Measurements from ENCODE around the gene KIF4A. TPM values are rescaled to one million over a fixed set of nuclear protein-coding genes. Genes with fewer than 3 reads are reported as not detected.

The KIF4A gene
- total RNA-seq, 2 experiments from 2014 or later: 29.9 to 40.7 TPM

DNA sequence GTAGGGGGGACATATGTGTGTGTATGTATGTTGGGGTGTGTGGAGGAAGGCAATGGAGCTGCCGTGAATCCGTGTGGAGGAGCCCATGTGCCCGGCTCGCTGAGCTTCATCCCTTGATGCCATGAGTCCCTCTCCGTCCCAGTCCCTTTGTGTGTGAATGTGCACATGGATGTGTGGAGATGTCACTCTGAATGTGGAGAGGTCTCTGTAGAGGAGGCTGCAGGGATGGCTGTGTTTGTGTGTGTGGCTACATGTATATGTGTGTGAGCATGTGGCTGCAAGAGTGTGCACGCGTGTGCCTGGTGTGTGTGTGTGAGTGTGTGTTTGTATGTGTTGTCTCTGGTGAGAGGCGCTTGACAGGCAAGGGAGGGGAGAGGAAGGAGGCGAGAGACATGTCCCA lies 156.0 kb downstream of the KIF4A start:
- POLR2A ChIA-PET: interaction anchor here (0.5 kb wide), 1 partner anchor 263 kb away, joined by 3 read pairs; no protein-coding TSS in a partner anchor

DNA sequence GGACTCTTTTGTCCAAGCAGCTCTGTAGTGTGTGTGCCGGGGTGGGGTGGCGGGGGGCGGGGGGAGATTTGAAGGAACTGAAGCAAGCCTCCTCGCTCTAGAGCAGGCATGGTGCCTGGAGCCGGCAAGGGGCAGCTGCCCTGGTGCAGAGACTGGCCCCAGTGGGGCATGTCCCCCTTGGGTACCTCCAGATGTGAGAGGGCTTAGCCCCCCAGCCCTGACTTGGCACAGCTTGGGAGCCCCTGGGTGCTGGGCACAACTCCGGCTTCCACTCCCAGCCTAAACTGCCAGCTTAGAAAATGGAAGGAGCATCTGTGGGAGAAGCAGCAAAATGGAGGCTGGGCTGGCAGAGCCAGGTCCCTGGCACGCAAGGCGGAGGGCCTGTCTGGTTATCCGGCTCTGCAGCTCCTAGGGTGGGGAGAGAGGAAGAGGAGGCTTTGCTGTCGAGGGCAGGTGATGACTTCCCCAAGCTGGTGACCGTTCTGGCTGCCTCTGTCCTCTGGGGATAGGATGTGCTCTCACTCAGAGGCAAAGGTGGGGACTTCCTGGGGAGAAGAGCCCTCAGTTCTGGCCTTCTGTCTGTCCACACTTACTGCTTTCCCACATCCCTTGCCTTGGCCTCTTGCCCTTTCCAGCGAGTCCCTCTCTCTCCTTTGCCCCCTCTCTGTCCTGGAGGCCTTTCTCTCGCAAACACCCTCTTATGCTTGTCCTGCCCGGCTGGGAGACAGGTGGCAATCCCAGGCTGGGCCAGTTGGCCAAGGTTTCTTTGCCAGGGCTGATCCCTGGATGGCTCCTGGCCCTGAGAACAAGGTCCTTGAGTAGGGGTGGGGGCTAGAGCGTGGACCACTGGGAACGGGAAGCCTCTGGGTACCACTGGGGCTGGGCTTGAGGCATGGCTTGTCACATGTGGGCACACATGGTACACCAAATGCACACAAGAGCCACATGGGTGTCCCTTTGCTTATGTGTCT lies 156.8 kb downstream of the KIF4A start:
- no peaks in the 10 kb centered on the region for H3K9me3 ChIP-seq (ENCODE audit: low read length)
- POLR2A ChIA-PET: no interaction called here
- BruUV-seq (replicated peaks): no TSS peak

More for the DNA sequence above, 156.0 kb downstream of the KIF4A start:
- BruUV-seq (replicated peaks): no TSS peak
- H3K4me3 ChIP-seq (ENCODE audit: low read depth, low read length, poor library complexity, severe bottlenecking): no peak overlapping the region
- DNase-seq (ENCODE audit: low spot score): no peak
- H3K9me3 ChIP-seq (ENCODE audit: low read length): no peaks in the 10 kb centered on the region
- no peaks in the 10 kb centered on the region for H3K36me3 ChIP-seq (ENCODE audit: insufficient read depth, low read length)
- no peak overlapping the region for H3K27ac ChIP-seq (ENCODE audit: low read depth, low read length, poor library complexity, severe bottlenecking)
- intact Hi-C loops (cut with micrococcal nuclease; ENCODE audit: unreplicated experiment): no loop called here
- H3K9me2 ChIP-seq (ENCODE audit: insufficient read depth, low read length): no peaks in the 10 kb centered on the region
- CTCF ChIA-PET (ENCODE audit: unreplicated experiment): no interaction called here
- H3K79me2 ChIP-seq (ENCODE audit: insufficient read depth, low read depth, low read length): no peaks in the 10 kb centered on the region
- H2AFZ ChIP-seq (ENCODE audit: low read length): no peak overlapping the region
- H3K4me2 ChIP-seq (ENCODE audit: low read length): no peak overlapping the region
- TF ChIP-seq EZH2phosphoT487 (IDR thresholded peaks at IDR 0.05; ENCODE audit: borderline replicate concordance, low read depth, low read length): no peak
- TF ChIP-seq, protein P1, sequence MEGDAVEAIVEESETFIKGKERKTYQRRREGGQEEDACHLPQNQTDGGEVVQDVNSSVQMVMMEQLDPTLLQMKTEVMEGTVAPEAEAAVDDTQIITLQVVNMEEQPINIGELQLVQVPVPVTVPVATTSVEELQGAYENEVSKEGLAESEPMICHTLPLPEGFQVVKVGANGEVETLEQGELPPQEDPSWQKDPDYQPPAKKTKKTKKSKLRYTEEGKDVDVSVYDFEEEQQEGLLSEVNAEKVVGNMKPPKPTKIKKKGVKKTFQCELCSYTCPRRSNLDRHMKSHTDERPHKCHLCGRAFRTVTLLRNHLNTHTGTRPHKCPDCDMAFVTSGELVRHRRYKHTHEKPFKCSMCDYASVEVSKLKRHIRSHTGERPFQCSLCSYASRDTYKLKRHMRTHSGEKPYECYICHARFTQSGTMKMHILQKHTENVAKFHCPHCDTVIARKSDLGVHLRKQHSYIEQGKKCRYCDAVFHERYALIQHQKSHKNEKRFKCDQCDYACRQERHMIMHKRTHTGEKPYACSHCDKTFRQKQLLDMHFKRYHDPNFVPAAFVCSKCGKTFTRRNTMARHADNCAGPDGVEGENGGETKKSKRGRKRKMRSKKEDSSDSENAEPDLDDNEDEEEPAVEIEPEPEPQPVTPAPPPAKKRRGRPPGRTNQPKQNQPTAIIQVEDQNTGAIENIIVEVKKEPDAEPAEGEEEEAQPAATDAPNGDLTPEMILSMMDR (conservative IDR thresholded peaks at IDR 0.05; ENCODE audit: low read length): no peak
- no peaks in the 10 kb centered on the region for H4K20me1 ChIP-seq (ENCODE audit: insufficient read depth, low read length)
- no peaks in the 10 kb centered on the region for H3K4me1 ChIP-seq (ENCODE audit: insufficient read depth, low read length, poor library complexity, severe bottlenecking)

More for the DNA sequence above, 156.8 kb downstream of the KIF4A start:
- Histone ChIP-seq H4K20me1 (ENCODE audit: insufficient read depth, low read length) (no peaks in the 10 kb centered on the region), H3K36me3 (ENCODE audit: insufficient read depth, low read length) (no peaks in the 10 kb centered on the region), H3K4me3 (ENCODE audit: low read depth, low read length, poor library complexity, severe bottlenecking) (no peak overlapping the region), H3K9me2 (ENCODE audit: insufficient read depth, low read length) (no peaks in the 10 kb centered on the region), H2AFZ (ENCODE audit: low read length) (no peak overlapping the region), H3K4me1 (ENCODE audit: insufficient read depth, low read length, poor library complexity, severe bottlenecking) (no peaks in the 10 kb centered on the region), H3K27ac (ENCODE audit: low read depth, low read length, poor library complexity, severe bottlenecking) (no peak overlapping the region), H3K79me2 (ENCODE audit: insufficient read depth, low read depth, low read length) (no peaks in the 10 kb centered on the region), H3K4me2 (ENCODE audit: low read length) (no peak overlapping the region)
- intact Hi-C loops (cut with micrococcal nuclease; ENCODE audit: unreplicated experiment): no loop called here
- DNase-seq (ENCODE audit: low spot score): no peak
- TF ChIP-seq EZH2phosphoT487 (IDR thresholded peaks at IDR 0.05; ENCODE audit: borderline replicate concordance, low read depth, low read length): no peak
- TF ChIP-seq, protein P1 (conservative IDR thresholded peaks at IDR 0.05; ENCODE audit: low read length): no peak
- CTCF ChIA-PET (ENCODE audit: unreplicated experiment): no interaction called here

Measured in OCI-LY7 (cell line).